PC-3 (cell line): ENCODE data around the gene COL4A1.

Experiments used
- CTCF ChIP-seq: fragments of 300-600 bp; sonication (generic); conservative IDR thresholded peaks from 2 replicates; pipeline ENCODE4 v1.5.1; 2017; ENCODE audit warnings: antibody characterized with exemption, low read depth, mild to moderate bottlenecking, low read length
- EZH2 ChIP-seq: fragments of 300-600 bp; sonication (generic); IDR thresholded peaks from one replicate; pipeline ENCODE4 v1.6.1; 2017; ENCODE audit warnings: antibody characterized with exemption, mild to moderate bottlenecking, low read length; ENCODE audit not compliant: unreplicated experiment
- EZH2phosphoT487 ChIP-seq: fragments of 300-600 bp; sonication (generic); IDR thresholded peaks from 2 replicates; pipeline ENCODE4 v1.6.1; 2018; ENCODE audit warnings: mild to moderate bottlenecking, antibody characterized with exemption, low read length, borderline replicate concordance

GRCh38 chr13:110304256-110304655 lies 2.7 kb downstream of the COL4A1 start:
- TF ChIP-seq EZH2 (no peak), CTCF (no peak), EZH2phosphoT487 (no peak)
